Testis (tissue), 3 donors: ENCODE data around the gene CCDC14. TPM values are rescaled to one million over a fixed set of nuclear protein-coding genes. Genes with fewer than 3 reads are reported as not detected.

Source experiments
- DNase-seq: peaks from one replicate; pipeline ENCODE4 v3.0.0-alpha.2; 2019
- H3K27ac ChIP-seq, 2 donors: fragments of 200-600 bp; sonication (generic); one replicate each; pipeline ENCODE4 v1.5.1; 2019
- H3K27me3 ChIP-seq: fragments of 200-600 bp; sonication (generic); one replicate; pipeline ENCODE4 v1.5.1; 2019
- H3K36me3 ChIP-seq: fragments of 200-600 bp; sonication (generic); one replicate; pipeline ENCODE4 v1.5.1; 2017; ENCODE audit warnings: low read depth; ENCODE audit errors: missing control alignments
- H3K4me1 ChIP-seq: fragments of 200-600 bp; sonication (generic); one replicate; pipeline ENCODE4 v1.5.1; 2019
- H3K4me3 ChIP-seq, 2 donors: fragments of 200-600 bp; sonication (generic); one replicate each; pipeline ENCODE4 v1.5.1; 2017 to 2019
- H3K9me3 ChIP-seq: fragments of 200-600 bp; sonication (generic); one replicate; pipeline ENCODE4 v1.5.1; 2017
- CTCF ChIP-seq, 3 experiments: fragments of 450-650 bp in 2 of 3; fragments of 200-600 bp in 1 of 3; sonication (generic) in 1 of 3; IDR thresholded peaks; one replicate each; pipeline ENCODE4 v1.5.1; 2016 to 2019; ENCODE audit warnings: antibody characterized with exemption in 3 of 3, mild to moderate bottlenecking in 2 of 3, moderate library complexity in 1 of 3
- POLR2A ChIP-seq: fragments of 450-650 bp; IDR thresholded peaks from one replicate; pipeline ENCODE4 v1.6.1; 2017; ENCODE audit warnings: antibody characterized with exemption, mild to moderate bottlenecking, moderate library complexity
- WGBS, 2 donors: methylation state at CpG; one replicate each; pipeline ENCODE4 v1.1.5; 2018; 5-methylcytosine and 5-hydroxymethylcytosine counted together
- intact Hi-C: fragments of 100-400 bp; cut with DNase I; formaldehyde crosslinking; loops from one replicate; pipeline ENCODE4 v1.15.1; 2023; ENCODE audit warnings: low total_unique reads
- polyA plus RNA-seq: library from polyadenylated mRNA; stranded (reverse); fragments of 350-450 nt; fragmentation: Illumina TruSeq; extraction: RNeasy Lipid Tissue Mini Kit (QIAGEN cat#74804); gene quantifications from one replicate; pipeline ENCODE4 v1.2.3, GENCODE V29; 2014; ENCODE audit warnings: low read depth, low replicate concordance; ENCODE audit not compliant: insufficient read depth
- total RNA-seq, 2 donors: library from RNA; depleted of rRNA; stranded (reverse); fragments of >200 nt; gene quantifications; one replicate each; pipeline ENCODE4 v1.2.3, GENCODE V29; 2016

CCDC14 gene
- total and polyA plus RNA-seq, 3 donors from 2014 or later, result 33.3 to 101 (median 63.7) TPM

- no peaks in the 10 kb centered on the region for H3K4me1 ChIP-seq
- intact Hi-C loops, result no loop called here
- no peaks in the 10 kb centered on the region for H3K36me3 ChIP-seq
- TF ChIP-seq CTCF (IDR thresholded peaks at IDR 0.05), result no peak
- TF ChIP-seq POLR2A, result no peak
- DNase-seq, result no peak
- H3K9me3 ChIP-seq, result no peaks in the 10 kb centered on the region
- no peaks in the 10 kb centered on the region for H3K27me3 ChIP-seq
- no peak overlapping the region for H3K4me3 ChIP-seq
- WGBS, 2 donors, result 86 to 88% methylated on average over 1 of the region's 1 CpG
- no peak overlapping the region for H3K27ac ChIP-seq
These were observed 91.9 kb downstream of the CCDC14 start for GRCh38 chr3:123869165-123869564.

- H3K4me3 ChIP-seq, result no peak overlapping the region
- intact Hi-C loops, result no loop called here
- H3K36me3 ChIP-seq, result no peaks in the 10 kb centered on the region
- H3K27ac ChIP-seq, result no peak overlapping the region
- 88 to 94% methylated on average over 4 of the region's 4 CpGs for WGBS, 2 donors
- no peak for DNase-seq
- TF ChIP-seq CTCF (IDR thresholded peaks at IDR 0.05) (no peak), POLR2A (no peak)
- H3K4me1 ChIP-seq, result no peaks in the 10 kb centered on the region
- no peaks in the 10 kb centered on the region for H3K9me3 ChIP-seq
- H3K27me3 ChIP-seq, result no peaks in the 10 kb centered on the region
These were observed 96.3 kb downstream of the CCDC14 start for GRCh38 chr3:123864706-123865105.

Other genes with a start within 250 kb of the CCDC14 start
- 100 to 1,000 TPM; 130 to 168 TPM for gene MYLK, start 76.9 kb downstream of the CCDC14 start, total RNA-seq
- gene MYLK, start 76.9 kb downstream of the CCDC14 start, polyA plus RNA-seq, result 151 TPM
- 100 to 1,000 TPM in 1 of 2 donors, 10 to 100 TPM in 1; 80.8 to 139 TPM for gene ROPN1, start 30.9 kb upstream of the CCDC14 start, total RNA-seq
- 374 TPM for gene ROPN1, start 30.9 kb upstream of the CCDC14 start, polyA plus RNA-seq
- 10 to 100 TPM; 64.1 to 76.1 TPM for gene KALRN, start 72.1 kb upstream of the CCDC14 start, total RNA-seq
- gene KALRN, start 72.1 kb upstream of the CCDC14 start, polyA plus RNA-seq, result 32.5 TPM